B cell (primary cell): ENCODE measurements around the gene ROR2.

Experiments used
- CTCF ChIP-seq: fragments of 200-600 bp; IDR thresholded peaks from one replicate; pipeline ENCODE4 v1.8.0; 2022; ENCODE audit warnings: antibody characterized with exemption, mild to moderate bottlenecking
- EZH2 ChIP-seq: IDR thresholded peaks from 2 replicates; pipeline ENCODE4 v1.6.1; 2012; ENCODE audit warnings: borderline replicate concordance, low read depth, mild to moderate bottlenecking, moderate library complexity, low read length; ENCODE audit not compliant: insufficient read depth, poor library complexity, severe bottlenecking

- TF ChIP-seq CTCF (no peak), EZH2 (no peak)
Measured at GRCh38 chr9:91694081-91694870, 255.8 kb downstream of the ROR2 start.
